IMR-90 (cell line): ENCODE data around the gene HMCN1. TPM values are rescaled to one million over a fixed set of nuclear protein-coding genes. Genes with fewer than 3 reads are reported as not detected.

Experiments used
- ATAC-seq: fragments of 200-7000 bp; cut with Tn5 transposase; 2 replicates; pipeline ENCODE4 v1.9.1; 2020; ENCODE audit warnings: low read depth, mild to moderate bottlenecking, moderate library complexity
- BruUV-seq: library from RNA; stranded (reverse); fragments of 400-500 nt; replicated peaks from 2 replicates; lab custom pipeline; 2021; lab: Mats Ljungman, UMichigan
- CTCF ChIA-PET: fragments of 300-600 bp; formaldehyde crosslinking; extraction: SDS; loops from one replicate; lab custom pipeline; 2021; ENCODE audit warnings: antibody characterized with exemption; lab: Yijun Ruan, JAX
- POLR2A ChIA-PET: fragments of 300-600 bp; sonication (Branson Sonifier 250); formaldehyde crosslinking; loops from one replicate; lab custom pipeline; 2022; ENCODE audit warnings: antibody characterized with exemption; ENCODE audit not compliant: unreplicated experiment; lab: Charles Lee
- DNase-seq: peaks from one replicate; pipeline ENCODE4 v3.0.0; 2013
- H2AFZ ChIP-seq: replicated peaks from 2 replicates; pipeline ENCODE3; 2013; ENCODE audit warnings: low read length, mild to moderate bottlenecking; ENCODE audit not compliant: poor library complexity
- H2AK5ac ChIP-seq: 2 replicates; pipeline ENCODE4 v1.6.1; 2013; ENCODE audit warnings: low read depth, low read length, inconsistent platforms
- H2AK9ac ChIP-seq: replicated peaks from 2 replicates; pipeline ENCODE3; 2013; ENCODE audit warnings: mild to moderate bottlenecking, low read depth, low read length, moderate library complexity; ENCODE audit not compliant: poor library complexity
- H2BK120ac ChIP-seq: 2 replicates; pipeline ENCODE4 v1.6.1; 2013; ENCODE audit warnings: low read depth, low read length, inconsistent platforms
- H2BK15ac ChIP-seq: 3 replicates; pipeline ENCODE4 v1.6.1; 2013; ENCODE audit warnings: low read depth, low read length, inconsistent platforms
- H2BK20ac ChIP-seq: 2 replicates; pipeline ENCODE4 v1.6.1; 2013; ENCODE audit warnings: low read depth, mild to moderate bottlenecking, inconsistent platforms, low read length, moderate library complexity
- H2BK5ac ChIP-seq: 2 replicates; pipeline ENCODE4 v1.6.1; 2013; ENCODE audit warnings: mild to moderate bottlenecking, low read depth, low read length, inconsistent platforms; ENCODE audit not compliant: poor library complexity, severe bottlenecking
- H3K14ac ChIP-seq: replicated peaks from 2 replicates; pipeline ENCODE4 v1.6.1; 2013; ENCODE audit warnings: low read depth, low read length, inconsistent platforms
- H3K18ac ChIP-seq: 2 replicates; pipeline ENCODE4 v1.6.1; 2013; ENCODE audit warnings: low read depth, low read length, control low read depth
- H3K23ac ChIP-seq: 2 replicates; pipeline ENCODE4 v1.6.1; 2013; ENCODE audit warnings: low read depth, low read length, inconsistent platforms
- H3K27ac ChIP-seq: 2 replicates; pipeline ENCODE4 v1.5.1; 2013; ENCODE audit warnings: mild to moderate bottlenecking, control low read depth, low read length; ENCODE audit not compliant: insufficient read depth
- H3K27me3 ChIP-seq: 2 replicates; pipeline ENCODE4 v1.6.1; 2013; ENCODE audit warnings: low read length; ENCODE audit not compliant: control insufficient read depth, insufficient read depth
- H3K36me3 ChIP-seq: 2 replicates; pipeline ENCODE4 v1.6.1; 2013; ENCODE audit warnings: low read length, mixed read lengths; ENCODE audit not compliant: control insufficient read depth, insufficient read depth
- H3K4ac ChIP-seq: 2 replicates; pipeline ENCODE4 v1.6.1; 2013; ENCODE audit warnings: low read depth, low read length, inconsistent platforms
- H3K4me1 ChIP-seq: 2 replicates; pipeline ENCODE4 v1.6.1; 2013; ENCODE audit warnings: low read length, mixed read lengths; ENCODE audit not compliant: control insufficient read depth, insufficient read depth
- H3K4me2 ChIP-seq: 2 replicates; pipeline ENCODE4 v1.6.1; 2013; ENCODE audit warnings: low read depth, mild to moderate bottlenecking, control low read depth, low read length, moderate library complexity
- H3K4me3 ChIP-seq: 2 replicates; pipeline ENCODE4 v1.5.1; 2013; ENCODE audit warnings: low read depth, mild to moderate bottlenecking, control low read depth, low read length, moderate library complexity; ENCODE audit not compliant: insufficient read depth
- H3K56ac ChIP-seq: 2 replicates; pipeline ENCODE4 v1.6.1; 2013; ENCODE audit warnings: low read length, inconsistent platforms; ENCODE audit not compliant: insufficient read depth; ENCODE audit errors: extremely low read depth
- H3K79me1 ChIP-seq, 2 experiments: 2 replicates each; pipeline ENCODE4 v1.6.1; 2013; ENCODE audit warnings: low read length in 2 of 2, inconsistent platforms in 1 of 2, low read depth in 1 of 2
- H3K9ac ChIP-seq: 2 replicates; pipeline ENCODE4 v1.6.1; 2013; ENCODE audit warnings: low read depth, low read length, control low read depth
- H3K9me1 ChIP-seq: 2 replicates; pipeline ENCODE4 v1.6.1; 2013; ENCODE audit warnings: low read length, inconsistent platforms; ENCODE audit not compliant: insufficient read depth
- H3K9me3 ChIP-seq: 2 replicates; pipeline ENCODE4 v1.6.1; 2013; ENCODE audit warnings: low read length; ENCODE audit not compliant: control insufficient read depth, insufficient read depth
- H4K20me1 ChIP-seq: 2 replicates; pipeline ENCODE4 v1.6.1; 2013; ENCODE audit warnings: low read length, inconsistent platforms; ENCODE audit not compliant: insufficient read depth
- H4K5ac ChIP-seq: 2 replicates; pipeline ENCODE4 v1.6.1; 2013; ENCODE audit warnings: mild to moderate bottlenecking, low read depth, low read length, control low read depth
- H4K8ac ChIP-seq, 2 experiments: 2 replicates each; pipeline ENCODE4 v1.6.1; 2013; ENCODE audit warnings: low read depth in 2 of 2, low read length in 2 of 2, control low read depth in 1 of 2, inconsistent platforms in 1 of 2
- H4K91ac ChIP-seq: 2 replicates; pipeline ENCODE4 v1.6.1; 2013; ENCODE audit warnings: low read depth, low read length, inconsistent platforms; ENCODE audit not compliant: insufficient read depth
- BHLHE40 ChIP-seq: fragments of 150-350 bp; IDR thresholded peaks from 2 replicates; pipeline ENCODE4 v1.6.1; 2016; ENCODE audit warnings: mild to moderate bottlenecking, low read depth, low read length
- NFE2L2 ChIP-seq: fragments of 150-350 bp; IDR thresholded peaks from 2 replicates; pipeline ENCODE4 v1.6.1; 2016; ENCODE audit warnings: low read depth, mild to moderate bottlenecking, low read length
- RFX5 ChIP-seq: IDR thresholded peaks from 2 replicates; pipeline ENCODE4 v1.8.0; 2012; ENCODE audit warnings: low read depth, mild to moderate bottlenecking, low read length, moderate library complexity
- SMC3 ChIP-seq: fragments of 150-350 bp; IDR thresholded peaks from 2 replicates; pipeline ENCODE4 v1.6.1; 2016; ENCODE audit warnings: low read depth, mild to moderate bottlenecking, antibody characterized with exemption, low read length, moderate library complexity
- dilution Hi-C: fragments of 300-500 bp; cut with HindIII; formaldehyde crosslinking; loops from one replicate; pipeline ENCODE4 v1.14.3; 2018; ENCODE audit warnings: low sequenced_read_pairs; ENCODE audit not compliant: unreplicated experiment
- in situ Hi-C: fragments of 300-500 bp; cut with MboI; formaldehyde crosslinking; loops from 3 replicates; pipeline ENCODE4 v1.14.3; 2019; ENCODE audit warnings: low sequenced_read_pairs, inconsistent platforms, mixed read lengths
- intact Hi-C: fragments of 100-400 bp; cut with micrococcal nuclease; formaldehyde crosslinking; loops from 2 replicates; pipeline ENCODE4 v1.10.0; 2022
- polyA plus RNA-seq, 3 experiments: library from polyadenylated mRNA; depleted of rRNA; stranded (reverse); fragments of >200 nt; gene quantifications; 2 replicates each; pipeline ENCODE4 v1.2.3, GENCODE V29; 2012; ENCODE audit warnings: low replicate concordance in 1 of 3
- total RNA-seq: library from RNA; depleted of rRNA; stranded (reverse); fragments of >200 nt; gene quantifications from 2 replicates; pipeline ENCODE4 v1.2.3, GENCODE V29; 2012
- TF ChIP-seq, protein P1 (sequence below): fragments of 150-350 bp; IDR thresholded peaks from 2 replicates; pipeline ENCODE4 v1.6.1; 2016; ENCODE audit warnings: low read depth, mild to moderate bottlenecking, low read length, moderate library complexity, borderline replicate concordance
- TF ChIP-seq, protein P2 (sequence below): conservative IDR thresholded peaks from 2 replicates; pipeline ENCODE4 v1.5.1; 2012; ENCODE audit warnings: mild to moderate bottlenecking, low read depth, low read length, improper control_type of control experiment

Gene HMCN1
- total and polyA plus RNA-seq, 2 of the 4 experiments (the other 2 are of a cell fraction) = 6.1 to 11.7 TPM

DNA sequence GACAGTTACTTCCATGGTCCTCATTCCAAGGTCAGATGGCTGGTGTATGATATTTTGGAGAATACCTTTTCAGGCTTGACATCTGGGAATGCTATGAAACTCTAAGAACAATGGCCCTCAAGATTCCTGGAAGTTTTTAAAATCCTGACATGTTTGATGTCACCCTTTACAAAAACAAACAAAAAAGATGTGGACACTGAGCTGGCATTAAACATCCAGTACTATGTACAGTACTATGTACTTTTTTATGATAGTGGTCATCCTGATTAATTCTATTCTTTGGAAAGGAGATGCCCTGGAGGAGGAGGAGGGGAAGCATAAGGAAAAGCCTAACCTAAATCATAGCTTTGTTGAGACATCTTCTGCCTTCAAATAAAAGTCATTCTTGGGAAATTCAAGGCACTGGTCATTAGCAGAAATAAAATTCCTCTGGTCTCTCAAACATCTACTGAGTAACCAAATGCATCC lies 235.4 kb downstream of the HMCN1 start:
- peak overlapping the region; percentile 53 for H2BK5ac ChIP-seq
- H3K27me3 ChIP-seq = no peaks in the 10 kb centered on the region
- no peak overlapping the region for H3K4me3 ChIP-seq
- no peak overlapping the region for H4K5ac ChIP-seq
- peak overlapping the region; percentile 52; the same call in 1 of the 2 replicates for H3K4me2 ChIP-seq
- intact Hi-C loops (loop anchor here (10.0 kb wide), 1 partner anchor 155 kb away; no protein-coding TSS in a partner anchor), in situ Hi-C loops (no loop called here), dilution Hi-C loops (no loop called here)
- DNase-seq = peak; percentile 6
- H4K20me1 ChIP-seq = no peaks in the 10 kb centered on the region
- no peak overlapping the region for H2AK5ac ChIP-seq
- no peaks in the 10 kb centered on the region for H3K79me1 ChIP-seq
- peak overlapping the region; percentile 28; the same call in 1 of the 3 replicates for H2BK15ac ChIP-seq
- H3K4ac ChIP-seq = peak overlapping the region; percentile 60; the same call in 1 of the 2 replicates
- peak; percentile 5; the same call in 1 of the 2 replicates for ATAC-seq
- H3K18ac ChIP-seq = peak overlapping the region; percentile 87; the same call in 1 of the 2 replicates
- ChIA-PET CTCF (interaction anchor here (0.9 kb wide), 1 partner anchor 93 kb away, joined by 3 read pairs; no protein-coding TSS in a partner anchor), POLR2A (no interaction called here)
- H4K91ac ChIP-seq = peak overlapping the region; percentile 56; the same call in 1 of the 2 replicates
- H3K23ac ChIP-seq = peak overlapping the region; percentile 37; the same call in 1 of the 2 replicates
- H3K4me1 ChIP-seq = peaks cover 16% of the 10 kb centered on the region
- peak overlapping the region; percentile 59; the same call in 1 of the 2 replicates for H3K14ac ChIP-seq
- H3K27ac ChIP-seq = 0 out of 2 replicates have a peak overlapping the region, but pooled peaks have one; percentile 33
- H3K9ac ChIP-seq = no peak overlapping the region
- H2AK9ac ChIP-seq = no peak overlapping the region
- H2BK20ac ChIP-seq = peak overlapping the region; percentile 68; the same call in 1 of the 2 replicates
- no peak overlapping the region for H3K56ac ChIP-seq
- no TSS peak for BruUV-seq
- H3K9me1 ChIP-seq = peaks cover 3% of the 10 kb centered on the region; the same call in 1 of the 2 replicates
- peak overlapping the region; percentile 65 for H2BK120ac ChIP-seq
- H2AFZ ChIP-seq = no peak overlapping the region
- TF ChIP-seq, protein P1, sequence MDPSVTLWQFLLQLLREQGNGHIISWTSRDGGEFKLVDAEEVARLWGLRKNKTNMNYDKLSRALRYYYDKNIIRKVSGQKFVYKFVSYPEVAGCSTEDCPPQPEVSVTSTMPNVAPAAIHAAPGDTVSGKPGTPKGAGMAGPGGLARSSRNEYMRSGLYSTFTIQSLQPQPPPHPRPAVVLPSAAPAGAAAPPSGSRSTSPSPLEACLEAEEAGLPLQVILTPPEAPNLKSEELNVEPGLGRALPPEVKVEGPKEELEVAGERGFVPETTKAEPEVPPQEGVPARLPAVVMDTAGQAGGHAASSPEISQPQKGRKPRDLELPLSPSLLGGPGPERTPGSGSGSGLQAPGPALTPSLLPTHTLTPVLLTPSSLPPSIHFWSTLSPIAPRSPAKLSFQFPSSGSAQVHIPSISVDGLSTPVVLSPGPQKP = no peak
- TF ChIP-seq BHLHE40 (no peak), SMC3 (no peak), RFX5 (no peak), NFE2L2 (no peak)
- TF ChIP-seq, protein P2, sequence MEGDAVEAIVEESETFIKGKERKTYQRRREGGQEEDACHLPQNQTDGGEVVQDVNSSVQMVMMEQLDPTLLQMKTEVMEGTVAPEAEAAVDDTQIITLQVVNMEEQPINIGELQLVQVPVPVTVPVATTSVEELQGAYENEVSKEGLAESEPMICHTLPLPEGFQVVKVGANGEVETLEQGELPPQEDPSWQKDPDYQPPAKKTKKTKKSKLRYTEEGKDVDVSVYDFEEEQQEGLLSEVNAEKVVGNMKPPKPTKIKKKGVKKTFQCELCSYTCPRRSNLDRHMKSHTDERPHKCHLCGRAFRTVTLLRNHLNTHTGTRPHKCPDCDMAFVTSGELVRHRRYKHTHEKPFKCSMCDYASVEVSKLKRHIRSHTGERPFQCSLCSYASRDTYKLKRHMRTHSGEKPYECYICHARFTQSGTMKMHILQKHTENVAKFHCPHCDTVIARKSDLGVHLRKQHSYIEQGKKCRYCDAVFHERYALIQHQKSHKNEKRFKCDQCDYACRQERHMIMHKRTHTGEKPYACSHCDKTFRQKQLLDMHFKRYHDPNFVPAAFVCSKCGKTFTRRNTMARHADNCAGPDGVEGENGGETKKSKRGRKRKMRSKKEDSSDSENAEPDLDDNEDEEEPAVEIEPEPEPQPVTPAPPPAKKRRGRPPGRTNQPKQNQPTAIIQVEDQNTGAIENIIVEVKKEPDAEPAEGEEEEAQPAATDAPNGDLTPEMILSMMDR = no peak
- H3K36me3 ChIP-seq = no peaks in the 10 kb centered on the region
- H3K9me3 ChIP-seq = no peaks in the 10 kb centered on the region
- peak overlapping the region in 1 of 2 experiments; percentile 49; a peak in 1 of 4 replicates for H4K8ac ChIP-seq
